Body of pancreas (tissue), 4 donors: Measurements from ENCODE around the gene AQR. TPM values are rescaled to one million over a fixed set of nuclear protein-coding genes. Genes with fewer than 3 reads are reported as not detected.
"Not testable (repeated sequence)": the region's sequence is repeated elsewhere in the genome, so short reads cannot be mapped to it uniquely, and the experiment has no call there.

Experiments
- ATAC-seq: fragments of 150-250 bp; one replicate; pipeline ENCODE4 v1.9.1; 2016
- DNase-seq, 4 donors: peaks; one replicate each; pipeline ENCODE4 v3.0.0-alpha.2; 2019
- H3K27ac ChIP-seq, 4 donors: fragments of 200-600 bp; sonication (generic); 1 replicate in 3 of 4; 2 replicates in 1 of 4; pipeline versions ENCODE4 v1.5.1 to v1.6.1; 2016 to 2019; ENCODE audit warnings: mild to moderate bottlenecking in 1 of 4, mixed read lengths in 1 of 4, moderate library complexity in 1 of 4
- H3K27me3 ChIP-seq, 2 donors: fragments of 200-600 bp; sonication (generic); one replicate each; pipeline ENCODE4 v1.6.0; 2016; ENCODE audit warnings: mild to moderate bottlenecking in 1 of 2
- H3K36me3 ChIP-seq, 2 donors: fragments of 200-600 bp; sonication (generic); replicated peaks in 1 of 2; 2 replicates each; pipeline ENCODE4 v1.5.1; 2016; ENCODE audit warnings: low read depth in 2 of 2; ENCODE audit not compliant: insufficient read depth in 1 of 2
- H3K4me1 ChIP-seq: fragments of 200-600 bp; sonication (generic); one replicate; pipeline ENCODE4 v1.6.0; 2016
- H3K4me3 ChIP-seq, 2 donors: fragments of 200-600 bp; sonication (generic); 1 replicate in 1 of 2; 2 replicates in 1 of 2; pipeline ENCODE4 v1.5.1; 2016 to 2019
- H3K9me3 ChIP-seq, 3 donors: fragments of 200-600 bp; sonication (generic); 1 replicate in 2 of 3; 2 replicates in 1 of 3; pipeline ENCODE4 v1.5.1; 2016
- CTCF ChIP-seq, 7 experiments: fragments of 450-650 bp in 4 of 7; fragments of 200-600 bp in 3 of 7; sonication (generic) in 3 of 7; IDR thresholded peaks; one replicate each; pipeline ENCODE4 v1.5.1; 2016 to 2019; ENCODE audit warnings: antibody characterized with exemption in 7 of 7
- POLR2A ChIP-seq, 3 donors: fragments of 450-650 bp; IDR thresholded peaks; one replicate each; pipeline ENCODE4 v1.6.1; 2016; ENCODE audit warnings: antibody characterized with exemption in 3 of 3, mild to moderate bottlenecking in 2 of 3
- WGBS, 2 donors: methylation state at CpG; one replicate each; pipeline ENCODE4 v1.1.5; 2017; 5-methylcytosine and 5-hydroxymethylcytosine counted together
- intact Hi-C: fragments of 100-400 bp; cut with DNase I; formaldehyde crosslinking; loops from one replicate; pipeline ENCODE4 v1.15.1; 2023
- total RNA-seq, 2 donors: library from RNA; depleted of rRNA; stranded (reverse); fragments of >200 nt; gene quantifications; one replicate each; pipeline ENCODE4 v1.1.0, GENCODE V29; 2016

The AQR gene
- total RNA-seq, 2 donors from 2014 or later: 10.5 to 15.0 TPM

GRCh38 chr15:34943711-34944110, 25.8 kb downstream of the AQR start:
- intact Hi-C loops: no loop called here
- Histone ChIP-seq H3K27me3 (no peaks in the 10 kb centered on the region), H3K27ac (no peak overlapping the region), H3K36me3 (peaks cover 0 to 14% of the 10 kb centered on the region in 2 donors), H3K9me3 (no peaks in the 10 kb centered on the region), H3K4me1 (no peaks in the 10 kb centered on the region), H3K4me3 (no peak overlapping the region)
- TF ChIP-seq CTCF (IDR thresholded peaks at IDR 0.05) (no peak), POLR2A (IDR thresholded peaks at IDR 0.05) (no peak)
- ATAC-seq (no peak), DNase-seq (no peak)

DNA sequence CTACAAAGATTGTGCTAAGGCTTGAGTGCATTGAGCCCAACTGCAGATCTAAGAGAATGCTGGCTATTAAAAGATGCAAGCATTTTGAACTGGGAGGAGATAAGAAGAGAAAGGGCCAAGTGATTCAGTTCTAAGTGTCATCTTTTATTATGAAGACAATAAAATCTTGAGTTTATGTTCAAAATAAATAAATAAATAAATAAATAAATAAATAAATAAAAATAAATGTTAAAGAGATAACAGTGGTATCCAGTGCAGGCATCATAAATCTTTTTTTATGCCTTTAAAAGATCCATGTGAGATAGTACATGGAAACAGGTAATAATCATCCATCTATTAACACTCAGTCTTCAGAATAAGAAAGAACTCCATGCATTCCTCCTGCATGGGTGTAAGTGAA, 26.3 kb downstream of the AQR start:
- H3K4me1 ChIP-seq, intact Hi-C loops, H3K27me3 ChIP-seq, ATAC-seq, DNase-seq, H3K27ac ChIP-seq, H3K9me3 ChIP-seq, H3K4me3 ChIP-seq: not testable (repeated sequence)
- peaks cover 0 to 14% of the 10 kb centered on the region in 2 donors for H3K36me3 ChIP-seq

DNA sequence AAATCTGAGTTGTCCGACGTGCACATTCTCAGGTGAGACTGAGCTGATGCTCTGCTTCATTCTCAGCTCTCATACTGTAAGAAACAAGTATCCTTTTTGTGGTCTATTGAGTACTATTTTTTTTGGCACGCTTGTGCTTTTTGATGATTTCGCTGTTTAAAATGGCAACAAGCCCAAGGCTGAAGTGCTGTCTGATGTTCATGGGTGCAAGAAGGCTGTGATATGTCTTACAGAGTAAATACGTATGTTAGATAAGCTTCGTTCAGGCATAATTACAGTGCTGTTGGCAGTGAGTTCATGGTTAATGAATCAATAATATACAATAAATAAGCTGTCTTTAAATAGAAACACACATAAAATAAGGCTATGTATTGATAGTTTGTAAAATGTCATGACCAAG, 27.2 kb downstream of the AQR start:
- H3K27ac ChIP-seq: no peak overlapping the region
- H3K27me3 ChIP-seq: no peaks in the 10 kb centered on the region
- WGBS, 2 donors: 27% methylated on average over 6 of the region's 6 CpGs
- no peaks in the 10 kb centered on the region for H3K4me1 ChIP-seq
- intact Hi-C loops: no loop called here
- peaks cover 3 to 14% of the 10 kb centered on the region in 2 donors for H3K36me3 ChIP-seq
- DNase-seq (no peak), ATAC-seq (no peak)
- H3K9me3 ChIP-seq: no peaks in the 10 kb centered on the region
- TF ChIP-seq POLR2A (IDR thresholded peaks at IDR 0.05): no peak
- no peak for TF ChIP-seq CTCF (IDR thresholded peaks at IDR 0.05)
- H3K4me3 ChIP-seq: no peak overlapping the region

DNA sequence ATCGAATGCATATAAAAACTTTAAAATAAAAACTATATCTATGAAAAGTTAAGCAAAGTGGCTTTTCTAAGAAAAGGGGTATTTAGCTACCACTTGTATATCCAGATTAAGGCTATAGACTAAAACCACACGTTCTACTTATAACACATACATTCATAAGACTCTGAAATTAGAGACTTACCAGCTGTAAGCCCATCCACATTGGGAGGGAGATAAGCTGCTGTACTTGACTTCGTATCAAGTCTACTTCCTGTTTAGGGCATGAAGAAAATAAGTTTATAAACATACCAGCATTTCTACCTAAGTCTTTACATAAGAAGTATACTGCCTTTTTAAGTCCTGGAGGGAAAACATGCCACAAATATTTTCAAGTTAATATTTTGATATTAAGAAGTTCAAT, 27.7 kb downstream of the AQR start:
- H3K4me3 ChIP-seq: no peak overlapping the region
- no peak for TF ChIP-seq POLR2A (IDR thresholded peaks at IDR 0.05)
- no peak for TF ChIP-seq CTCF (IDR thresholded peaks at IDR 0.05)
- no peak overlapping the region for H3K27ac ChIP-seq
- intact Hi-C loops: no loop called here
- ATAC-seq: no peak
- no peaks in the 10 kb centered on the region for H3K4me1 ChIP-seq
- 77 to 78% methylated on average over 3 of the region's 3 CpGs for WGBS, 2 donors
- H3K36me3 ChIP-seq: peaks cover 3 to 14% of the 10 kb centered on the region in 2 donors
- no peaks in the 10 kb centered on the region for H3K9me3 ChIP-seq
- no peaks in the 10 kb centered on the region for H3K27me3 ChIP-seq
- no peak for DNase-seq

DNA sequence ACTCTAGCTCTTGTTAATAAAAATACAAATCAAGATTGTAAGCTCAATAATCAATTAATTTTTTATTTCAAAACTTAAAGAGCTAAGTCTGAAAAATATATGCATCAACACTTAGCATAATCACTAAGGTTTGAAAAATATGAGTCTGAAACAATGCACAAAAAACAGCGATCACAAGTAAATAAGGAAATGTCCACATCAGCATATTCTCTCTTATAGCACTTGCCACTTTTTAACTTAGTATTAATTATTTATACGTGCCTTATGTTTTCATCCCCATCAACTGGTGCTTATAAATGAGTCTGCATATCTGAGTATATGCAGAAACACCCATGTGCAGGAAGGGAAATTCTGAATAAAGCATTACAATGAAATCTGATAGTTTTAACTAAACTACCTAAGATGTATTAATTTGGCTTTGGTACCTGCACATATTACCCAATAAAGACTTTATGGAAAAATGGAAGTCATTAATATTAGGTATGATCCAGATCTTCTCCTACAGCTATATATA, 28.3 kb downstream of the AQR start:
- Histone ChIP-seq H3K9me3 (no peaks in the 10 kb centered on the region), H3K36me3 (peaks cover 3 to 14% of the 10 kb centered on the region in 2 donors), H3K27ac (no peak overlapping the region), H3K4me3 (no peak overlapping the region), H3K4me1 (no peaks in the 10 kb centered on the region), H3K27me3 (no peaks in the 10 kb centered on the region)
- TF ChIP-seq CTCF (IDR thresholded peaks at IDR 0.05) (no peak), POLR2A (IDR thresholded peaks at IDR 0.05) (no peak)
- DNase-seq (no peak), ATAC-seq (no peak)
- 94% methylated on average over 2 of the region's 2 CpGs for WGBS, 2 donors
- intact Hi-C loops: no loop called here
